B cell (primary cell): ENCODE measurements around the gene STEEP1. TPM values are rescaled to one million over a fixed set of nuclear protein-coding genes. Genes with fewer than 3 reads are reported as not detected.

Source experiments
- ATAC-seq: fragments of 200-7000 bp; cut with Tn5 transposase; one replicate; pipeline ENCODE4 v1.10.0; 2021; ENCODE audit warnings: low read depth, mild to moderate bottlenecking, moderate number of reproducible peaks, moderate library complexity
- CTCF ChIA-PET: fragments of 350-600 bp; sonication (Branson Sonifier 250); formaldehyde crosslinking; loops from one replicate; lab custom pipeline; 2021; ENCODE audit warnings: antibody characterized with exemption, inconsistent platforms; lab: Charles Lee
- POLR2A ChIA-PET: fragments of 350-600 bp; sonication (Branson Sonifier 250); formaldehyde crosslinking; loops from one replicate; lab custom pipeline; 2021; ENCODE audit warnings: antibody characterized with exemption; lab: Charles Lee
- DNase-seq: peaks from one replicate; pipeline ENCODE4 v3.0.0; 2013
- H2AFZ ChIP-seq: 2 replicates; pipeline ENCODE4 v1.6.1; 2012; ENCODE audit warnings: mild to moderate bottlenecking, low read depth, low read length; ENCODE audit not compliant: insufficient read depth, poor library complexity, severe bottlenecking
- H3K27ac ChIP-seq, 2 donors: 1 replicate in 1 of 2; 2 replicates in 1 of 2; pipeline ENCODE4 v1.5.1; 2012 to 2013; ENCODE audit warnings: low read length in 2 of 2, mild to moderate bottlenecking in 2 of 2, moderate library complexity in 1 of 2
- H3K27me3 ChIP-seq, 4 experiments: fragments of 200-600 bp in 1 of 4; sonication (generic) in 1 of 4; replicated peaks in 1 of 4; 1 replicate in 2 of 4; 2 replicates in 2 of 4; pipeline versions ENCODE4 v1.6.1 to v1.7.0; 2013 to 2016; ENCODE audit warnings: low read length in 3 of 4, mild to moderate bottlenecking in 2 of 4, mixed read lengths in 1 of 4, moderate library complexity in 1 of 4; ENCODE audit not compliant: insufficient read depth in 4 of 4, control insufficient read depth in 3 of 4; ENCODE audit errors: control extremely low read depth in 1 of 4
- H3K36me3 ChIP-seq, 2 experiments: replicated peaks in 1 of 2; 1 replicate in 1 of 2; 2 replicates in 1 of 2; pipeline versions ENCODE4 v1.6.1 to v1.7.1; 2013; ENCODE audit warnings: low read length in 1 of 2; ENCODE audit not compliant: insufficient read depth in 2 of 2, control insufficient read depth in 1 of 2; ENCODE audit errors: control extremely low read depth in 1 of 2, extremely low read depth in 1 of 2
- H3K4me1 ChIP-seq, 2 donors: fragments of 200-600 bp in 1 of 2; sonication (generic) in 1 of 2; 1 replicate in 1 of 2; 2 replicates in 1 of 2; pipeline versions ENCODE4 v1.5.1 to v1.6.1; 2013 to 2017; ENCODE audit warnings: low read length in 2 of 2; ENCODE audit not compliant: control insufficient read depth in 2 of 2, insufficient read depth in 2 of 2
- H3K4me2 ChIP-seq: replicated peaks from 2 replicates; pipeline ENCODE3; 2012; ENCODE audit warnings: mild to moderate bottlenecking, low read depth, low read length; ENCODE audit not compliant: poor library complexity, severe bottlenecking
- H3K4me3 ChIP-seq, 5 experiments: fragments of 200-600 bp in 1 of 5; sonication (generic) in 1 of 5; 1 replicate in 3 of 5; 2 replicates in 2 of 5; pipeline versions ENCODE4 v1.5.1 to v1.7.0; 2011 to 2016; ENCODE audit warnings: low read length in 4 of 5, mild to moderate bottlenecking in 4 of 5, low read depth in 2 of 5, control low read depth in 1 of 5, moderate library complexity in 1 of 5; ENCODE audit not compliant: insufficient read depth in 1 of 5; ENCODE audit errors: control extremely low read depth in 1 of 5, extremely low read depth in 1 of 5
- H3K79me2 ChIP-seq: fragments of 200-600 bp; sonication (generic); one replicate; pipeline ENCODE4 v1.6.0; 2016; ENCODE audit warnings: low read length; ENCODE audit not compliant: control insufficient read depth, insufficient read depth
- H3K9ac ChIP-seq: fragments of 200-600 bp; sonication (generic); 2 replicates; pipeline ENCODE4 v1.6.1; 2017; ENCODE audit warnings: mild to moderate bottlenecking, low read length, moderate library complexity
- H3K9me3 ChIP-seq, 3 donors: one replicate each; pipeline versions ENCODE4 v1.6.1 to v1.7.1; 2013; ENCODE audit warnings: low read length in 2 of 3; ENCODE audit not compliant: control insufficient read depth in 2 of 3, insufficient read depth in 1 of 3; ENCODE audit errors: control extremely low read depth in 1 of 3
- H4K20me1 ChIP-seq: 2 replicates; pipeline ENCODE4 v1.6.0; 2012; ENCODE audit warnings: mild to moderate bottlenecking, low read length; ENCODE audit not compliant: insufficient read depth, control insufficient read depth, poor library complexity, severe bottlenecking
- H3K27ac Mint-ChIP-seq: one replicate; pipeline ENCODE4 v1.8.0; 2021; ENCODE audit warnings: mixed read lengths
- H3K27me3 Mint-ChIP-seq: one replicate; pipeline ENCODE4 v1.8.0; 2021; ENCODE audit warnings: mixed read lengths
- H3K4me1 Mint-ChIP-seq: one replicate; pipeline ENCODE4 v1.8.0; 2021; ENCODE audit warnings: mixed read lengths
- H3K4me3 Mint-ChIP-seq: one replicate; pipeline ENCODE4 v1.8.0; 2021; ENCODE audit warnings: mixed read lengths
- H3K9me3 Mint-ChIP-seq: one replicate; pipeline ENCODE4 v1.8.0; 2022; ENCODE audit warnings: mixed read lengths; ENCODE audit not compliant: insufficient read depth
- CTCF ChIP-seq: fragments of 200-600 bp; IDR thresholded peaks from one replicate; pipeline ENCODE4 v1.8.0; 2022; ENCODE audit warnings: antibody characterized with exemption, mild to moderate bottlenecking
- EZH2 ChIP-seq: IDR thresholded peaks from 2 replicates; pipeline ENCODE4 v1.6.1; 2012; ENCODE audit warnings: borderline replicate concordance, low read depth, mild to moderate bottlenecking, moderate library complexity, low read length; ENCODE audit not compliant: insufficient read depth, poor library complexity, severe bottlenecking
- WGBS: methylation state at CpG from one replicate; pipeline ENCODE4 v1.1.5; 2013; ENCODE audit warnings: missing lambda C conversion rate; ENCODE audit not compliant: insufficient coverage; 5-methylcytosine and 5-hydroxymethylcytosine counted together
- intact Hi-C: fragments of 100-400 bp; cut with micrococcal nuclease; formaldehyde crosslinking; loops from one replicate; pipeline ENCODE4 v1.10.0; 2022
- polyA plus RNA-seq: library from polyadenylated mRNA; depleted of rRNA; stranded (reverse); fragments of >200 nt; gene quantifications from 2 replicates; pipeline ENCODE4 v1.2.3, GENCODE V29; 2012
- total RNA-seq, 2 donors: library from RNA; stranded (reverse); fragments of 120-200 nt in 1 of 2; gene quantifications; 1 replicate in 1 of 2; 2 replicates in 1 of 2; pipeline versions ENCODE4 v1.2.3 to v1.2.4, GENCODE V29; 2013 to 2022

Gene STEEP1
- total and polyA plus RNA-seq, 2 donors (not counting 1 experiment from before 2014, with no cell fraction given): 12.0 to 27.6 TPM

GRCh38 chrX:119492463-119492862 is 72.7 kb downstream of the STEEP1 start:
- H3K4me2 ChIP-seq: no peak overlapping the region
- Mint-ChIP-seq H3K27ac (no peak overlapping the region), H3K4me1 (peaks cover 15% of the 10 kb centered on the region), H3K27me3 (no peaks in the 10 kb centered on the region), H3K4me3 (no peak overlapping the region), H3K9me3 (no peaks in the 10 kb centered on the region)
- no peak overlapping the region for H3K9ac ChIP-seq
- no peaks in the 10 kb centered on the region for H3K79me2 ChIP-seq
- H2AFZ ChIP-seq: no peak overlapping the region
- DNase-seq (no peak), ATAC-seq (no peak)
- ChIA-PET CTCF (interaction anchor here (2.0 to 2.1 kb wide), 2 partner anchors 9 to 14 kb away, joined by 5 to 8 read pairs; no protein-coding TSS in a partner anchor), POLR2A (no interaction called here)
- TF ChIP-seq CTCF (no peak), EZH2 (no peak)
- no peaks in the 10 kb centered on the region for H3K27me3 ChIP-seq
- no peak overlapping the region for H3K4me3 ChIP-seq
- no peaks in the 10 kb centered on the region for H3K36me3 ChIP-seq
- H3K4me1 ChIP-seq: peaks cover 15 to 18% of the 10 kb centered on the region in 2 donors
- H3K27ac ChIP-seq: no peak overlapping the region
- 100% methylated on average over 2 of the region's 2 CpGs for WGBS
- H4K20me1 ChIP-seq: no peaks in the 10 kb centered on the region
- intact Hi-C loops: no loop called here
- no peaks in the 10 kb centered on the region for H3K9me3 ChIP-seq

- H3K36me3 ChIP-seq: no peaks in the 10 kb centered on the region
- POLR2A ChIA-PET: no interaction called here
- H2AFZ ChIP-seq: no peak overlapping the region
- DNase-seq (no peak), ATAC-seq (no peak)
- H3K27ac Mint-ChIP-seq: no peak overlapping the region
- H3K27me3 ChIP-seq: no peaks in the 10 kb centered on the region
- no peaks in the 10 kb centered on the region for H3K79me2 ChIP-seq
- TF ChIP-seq EZH2 (no peak), CTCF (no peak)
- no peaks in the 10 kb centered on the region for H3K9me3 Mint-ChIP-seq
- WGBS: 75% methylated on average over 3 of the region's 13 CpGs
- H3K27ac ChIP-seq: no peak overlapping the region
- H3K9ac ChIP-seq: no peak overlapping the region
- H3K9me3 ChIP-seq: no peaks in the 10 kb centered on the region
- H3K4me2 ChIP-seq: no peak overlapping the region
- H3K4me3 Mint-ChIP-seq: no peak overlapping the region
- intact Hi-C loops: loop anchor here (2.0 kb wide), 1 partner anchor 391 kb away; no protein-coding TSS in a partner anchor
- H3K4me3 ChIP-seq: no peak overlapping the region
- H3K27me3 Mint-ChIP-seq: no peaks in the 10 kb centered on the region
- no peaks in the 10 kb centered on the region for H4K20me1 ChIP-seq
- H3K4me1 Mint-ChIP-seq: peaks cover 2% of the 10 kb centered on the region
- CTCF ChIA-PET: interaction anchor here (0.9 to 2.3 kb wide), 8 partner anchors 23 to 290 kb away, joined by 3 to 12 read pairs (median 4); no protein-coding TSS in a partner anchor
- H3K4me1 ChIP-seq: no peaks in the 10 kb centered on the region
Measured at GRCh38 chrX:119489212-119490074, 75.8 kb downstream of the STEEP1 start.
